Stimulated activated CD8-positive, alpha-beta memory T cell treated with anti-CD3 and anti-CD28 coated beads, Interleukin-12 subunit alpha, Interleukin-12 subunit beta, amount 100 ng/mL, for 1 hour (primary cell): ENCODE data around the gene HNRNPM.
"Not testable (repeated sequence)": the region's sequence is repeated elsewhere in the genome, so short reads cannot be mapped to it uniquely, and the experiment has no call there.

Source experiments
- DNase-seq: peaks from one replicate; pipeline ENCODE4 v3.0.0-alpha.2; 2020; ENCODE audit warnings: low read depth

Gene HNRNPM

GRCh38 chr19:8426283-8426682, 18.5 kb upstream of the HNRNPM start:
- DNase-seq = no peak

GRCh38 chr19:8429044-8429443, 15.7 kb upstream of the HNRNPM start:
- DNase-seq = no peak

- no peak for DNase-seq
These were observed 14.9 kb upstream of the HNRNPM start for GRCh38 chr19:8429826-8430225.

- DNase-seq = no peak
These were observed 14.1 kb upstream of the HNRNPM start for GRCh38 chr19:8430650-8431049.

DNA sequence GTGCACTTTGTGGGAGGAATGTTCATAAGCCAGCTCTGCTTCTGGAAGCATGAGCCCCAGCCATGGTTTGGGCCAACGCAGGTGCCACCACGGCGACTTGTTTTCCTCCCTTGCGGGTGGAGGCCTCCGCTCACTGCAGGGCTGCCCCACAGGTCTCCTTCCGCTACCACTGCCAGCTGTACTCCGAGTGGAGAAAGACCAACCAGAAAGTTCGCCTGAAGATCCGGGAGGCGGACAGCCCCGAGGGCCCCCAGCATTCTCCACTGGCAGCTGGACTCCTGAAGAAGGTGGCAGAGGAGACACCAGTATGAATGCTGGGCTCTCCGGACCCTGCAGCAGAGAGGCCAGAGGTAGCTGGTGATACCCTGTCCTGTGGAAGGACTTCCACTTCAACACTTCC, 6.5 kb upstream of the HNRNPM start:
- DNase-seq = no peak

GRCh38 chr19:8441725-8442544, 2.8 kb upstream of the HNRNPM start:
- no peak for DNase-seq

DNA sequence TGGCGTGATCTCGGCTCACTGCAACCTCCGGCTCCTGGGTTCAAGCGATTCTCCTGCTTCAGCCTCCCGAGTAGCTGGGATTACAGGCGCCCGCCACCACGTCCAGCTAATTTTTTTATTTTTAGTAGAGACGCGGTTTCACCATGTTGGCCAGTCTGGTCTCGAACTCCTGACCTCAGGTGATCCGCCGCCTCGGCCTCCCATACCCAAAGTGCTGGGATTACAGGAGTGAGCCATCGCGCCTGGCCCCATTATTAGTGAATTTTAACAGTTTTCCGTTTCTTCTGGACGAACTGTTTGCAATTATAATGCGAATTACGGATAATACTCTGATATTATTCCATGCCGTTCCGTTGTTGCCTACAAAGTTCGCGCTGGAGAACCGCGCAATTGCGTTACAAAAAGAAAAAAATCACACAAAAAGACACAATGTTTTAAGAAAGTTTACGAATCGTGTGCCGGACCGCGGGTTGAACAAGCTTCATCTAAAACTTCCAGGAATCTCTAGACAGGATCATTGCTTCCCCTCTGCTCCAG, 567 bp upstream of the HNRNPM start:
- not testable (repeated sequence) for DNase-seq

GRCh38 chr19:8445488-8446001, 770 bp downstream of the HNRNPM start:
- DNase-seq = peak; percentile 2

DNA sequence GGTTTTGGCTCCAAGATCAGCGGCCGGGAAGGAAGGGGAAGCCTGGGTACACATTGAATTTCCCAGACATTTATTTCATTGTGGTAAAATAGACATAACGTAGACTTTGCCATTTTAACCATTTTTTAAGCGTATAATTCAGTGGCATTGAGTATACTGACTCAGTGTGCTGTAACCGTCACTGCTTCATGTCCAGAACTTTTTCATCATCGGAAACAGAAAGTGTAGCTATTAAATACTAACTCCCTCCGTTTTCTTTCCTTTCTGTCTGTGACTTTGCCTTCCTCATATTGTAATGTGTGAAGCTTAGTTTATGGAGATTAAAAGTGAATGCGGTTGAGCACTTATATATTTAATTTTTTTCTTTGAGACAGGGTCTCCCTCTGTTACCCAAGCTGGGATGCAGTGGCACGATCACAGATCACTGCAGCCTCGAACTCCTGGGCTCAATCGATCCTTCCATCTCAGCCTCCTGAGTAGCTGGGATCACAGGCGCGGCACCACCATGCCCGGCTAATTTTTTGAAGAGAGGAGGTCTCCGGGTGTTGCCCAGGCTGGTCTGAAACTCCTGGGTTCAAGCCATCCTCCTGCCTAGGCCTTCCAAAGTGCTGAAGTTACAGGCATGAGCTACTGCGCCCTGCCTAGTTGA, 1.4 kb downstream of the HNRNPM start:
- no peak for DNase-seq

- DNase-seq = no peak
These were observed 5.1 kb downstream of the HNRNPM start for GRCh38 chr19:8449830-8450229.

GRCh38 chr19:8451377-8451776, 6.6 kb downstream of the HNRNPM start:
- no peak for DNase-seq

DNA sequence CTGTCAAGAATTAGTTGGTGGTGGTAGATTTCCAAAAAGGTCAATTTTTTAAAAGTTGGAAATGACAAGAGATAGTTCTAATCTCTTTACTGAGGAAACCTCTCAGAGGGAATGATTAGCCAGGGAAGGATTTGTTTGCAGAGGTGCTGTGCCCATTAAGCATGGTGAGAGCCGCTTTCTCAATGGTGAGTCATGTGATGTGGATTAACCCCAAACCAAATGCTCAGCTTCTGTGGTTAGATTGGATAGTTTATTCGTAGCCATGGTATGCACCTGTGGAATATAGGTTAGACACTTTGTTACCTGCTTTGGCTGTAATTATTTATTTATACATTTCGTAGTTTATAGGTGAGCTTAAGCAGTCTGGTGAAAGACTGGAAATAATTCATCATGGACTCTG, 7.1 kb downstream of the HNRNPM start:
- no peak for DNase-seq

GRCh38 chr19:8452446-8453123, 7.8 kb downstream of the HNRNPM start:
- DNase-seq = no peak

DNA sequence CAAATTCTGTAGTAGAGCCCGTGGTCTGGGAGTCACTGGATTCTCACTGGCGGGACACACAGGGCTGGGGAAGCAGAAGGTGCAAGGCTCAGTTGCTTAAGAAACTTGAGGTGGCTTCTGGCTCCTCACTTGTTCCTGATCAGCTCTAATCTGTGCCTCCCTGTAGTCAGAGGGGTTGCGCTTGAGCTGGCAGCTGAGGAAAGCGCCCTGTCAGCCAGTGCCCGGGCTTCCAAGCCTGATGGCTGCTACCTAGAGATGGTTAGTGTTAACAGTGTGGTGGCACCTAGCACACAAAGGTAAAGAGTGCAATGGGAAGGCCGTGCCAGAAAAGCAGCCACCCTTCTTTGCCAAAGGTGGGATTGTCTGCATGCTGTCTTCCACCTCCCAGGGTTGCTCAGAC, 8.8 kb downstream of the HNRNPM start:
- DNase-seq = no peak

- DNase-seq = no peak
These were observed 9.4 kb downstream of the HNRNPM start for GRCh38 chr19:8454218-8454617.

DNA sequence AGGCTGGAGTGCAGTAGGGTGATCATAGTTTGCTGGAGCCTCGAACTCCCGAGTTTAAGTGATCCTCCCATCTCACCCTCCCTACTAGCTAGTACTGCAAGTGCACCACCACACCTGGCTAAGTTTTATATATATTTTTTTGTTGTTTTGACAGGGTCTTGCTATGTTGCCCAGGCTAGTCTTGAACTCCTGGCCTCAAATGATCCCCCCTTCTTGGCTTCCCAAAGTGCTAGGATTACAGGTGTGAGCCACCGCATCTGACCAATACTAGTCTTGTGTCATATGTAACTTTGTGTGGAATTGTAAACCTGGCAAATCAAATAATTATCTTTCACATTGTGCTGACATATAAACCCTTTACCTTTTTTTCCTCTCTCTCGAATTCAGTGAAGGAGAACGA, 10.2 kb downstream of the HNRNPM start:
- DNase-seq = no peak

- DNase-seq = no peak
These were observed 11.3 kb downstream of the HNRNPM start for GRCh38 chr19:8456064-8456463.

GRCh38 chr19:8457209-8457608, 12.4 kb downstream of the HNRNPM start:
- DNase-seq = no peak

GRCh38 chr19:8457827-8458226, 13.1 kb downstream of the HNRNPM start:
- DNase-seq = no peak

- no peak for DNase-seq
These were observed 13.6 kb downstream of the HNRNPM start for GRCh38 chr19:8458380-8458779.

- DNase-seq = no peak
These were observed 14.3 kb downstream of the HNRNPM start for GRCh38 chr19:8459095-8459494.

DNA sequence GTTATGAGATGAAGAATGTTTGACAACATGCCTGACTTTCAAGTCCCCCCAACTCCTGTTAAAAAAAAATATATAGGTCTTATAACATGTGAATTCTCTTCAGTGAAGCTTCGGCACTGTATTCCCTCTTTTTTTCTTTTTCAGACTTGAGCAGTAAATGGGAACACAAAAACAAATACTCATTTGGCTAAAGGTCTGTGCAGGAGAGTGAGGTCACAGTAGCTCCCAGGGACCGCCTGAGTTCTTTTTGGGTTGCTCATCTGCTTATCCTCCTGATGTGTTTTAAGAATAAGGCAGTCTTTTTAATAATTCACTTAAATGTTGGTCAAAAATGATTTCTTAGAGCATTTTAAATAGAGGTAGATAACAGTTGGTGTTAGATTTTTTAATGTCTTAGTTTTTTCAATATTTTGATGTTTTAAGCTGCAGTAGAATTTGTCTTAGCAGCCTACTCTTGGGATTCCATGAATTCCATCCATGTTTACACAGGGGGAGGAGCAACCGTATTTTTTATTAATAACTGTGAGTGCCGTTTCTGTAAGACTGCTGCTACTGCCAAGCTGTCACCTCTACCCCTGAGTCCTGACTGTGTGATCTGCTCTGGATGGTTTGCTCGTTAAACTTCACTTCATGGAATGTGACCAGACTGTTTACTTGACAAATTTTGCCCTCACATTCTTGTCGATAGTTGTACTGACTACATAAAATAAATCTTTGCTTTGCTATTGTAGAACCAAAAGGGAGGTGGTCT, 14.9 kb downstream of the HNRNPM start:
- no peak for DNase-seq
